Calu3 (cell line): ENCODE results near the gene COL21A1. TPM values are rescaled to one million over a fixed set of nuclear protein-coding genes. Genes with fewer than 3 reads are reported as not detected.

Experiments used
- BruUV-seq: library from RNA; stranded (reverse); fragments of 400-500 nt; replicated peaks from 2 replicates; lab custom pipeline; 2021; lab: Mats Ljungman, UMichigan
- CTCF ChIA-PET: fragments of 300-600 bp; sonication (Branson Sonifier 250); formaldehyde crosslinking; loops from one replicate; lab custom pipeline; 2022; ENCODE audit warnings: antibody characterized with exemption; lab: Charles Lee
- DNase-seq: peaks from one replicate; pipeline ENCODE4 v3.0.0; 2022
- H3K27ac Mint-ChIP-seq: one replicate; pipeline ENCODE4 v1.8.0; 2022; ENCODE audit warnings: mixed read lengths; ENCODE audit not compliant: unreplicated experiment
- H3K27me3 Mint-ChIP-seq: one replicate; pipeline ENCODE4 v1.8.0; 2022; ENCODE audit warnings: mixed read lengths; ENCODE audit not compliant: unreplicated experiment
- H3K36me3 Mint-ChIP-seq: one replicate; pipeline ENCODE4 v1.8.0; 2022; ENCODE audit warnings: mild to moderate bottlenecking, moderate library complexity, mixed read lengths; ENCODE audit not compliant: insufficient read depth, unreplicated experiment
- H3K4me1 Mint-ChIP-seq: one replicate; pipeline ENCODE4 v1.8.0; 2022; ENCODE audit warnings: mild to moderate bottlenecking, low read depth, mixed read lengths; ENCODE audit not compliant: unreplicated experiment
- H3K4me3 Mint-ChIP-seq: one replicate; pipeline ENCODE4 v1.8.0; 2022; ENCODE audit warnings: mild to moderate bottlenecking, low read depth, moderate library complexity, mixed read lengths; ENCODE audit not compliant: unreplicated experiment
- H3K9me3 Mint-ChIP-seq: one replicate; pipeline ENCODE4 v1.8.0; 2022; ENCODE audit warnings: low read depth, mixed read lengths; ENCODE audit not compliant: unreplicated experiment
- CTCF ChIP-seq: fragments of 200-600 bp; IDR thresholded peaks from one replicate; pipeline ENCODE4 v1.8.0; 2022; ENCODE audit warnings: antibody characterized with exemption; ENCODE audit not compliant: unreplicated experiment
- intact Hi-C: fragments of 100-400 bp; cut with micrococcal nuclease; formaldehyde crosslinking; loops from one replicate; pipeline ENCODE4 v1.10.0; 2022; ENCODE audit not compliant: unreplicated experiment
- total RNA-seq: library from RNA; stranded (reverse); gene quantifications from 2 replicates; pipeline ENCODE4 v1.2.3, GENCODE V29; 2022

COL21A1 gene
- total RNA-seq, 1 experiment from 2014 or later, result 1.8 TPM

DNA sequence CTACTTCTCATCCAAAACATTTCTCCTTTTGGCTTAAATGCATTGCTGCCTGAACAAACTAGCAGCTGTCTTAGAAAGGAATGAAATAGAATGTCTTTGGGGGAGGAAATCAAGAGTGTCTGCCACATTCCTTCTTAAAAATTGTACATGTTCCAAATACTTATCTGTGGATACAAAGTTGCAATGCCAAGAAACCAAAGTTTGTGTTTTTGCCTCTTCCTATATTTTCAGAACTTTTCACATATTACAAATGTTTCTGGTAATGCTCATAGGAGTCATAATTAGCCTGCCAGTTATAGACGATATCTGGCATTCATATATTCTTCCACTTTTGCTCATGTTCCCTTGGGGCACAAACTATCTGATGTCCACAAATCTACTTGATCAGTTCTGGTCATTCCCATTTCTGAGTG is 206.5 kb downstream of the COL21A1 start:
- CTCF ChIA-PET, result no interaction called here
- intact Hi-C loops, result no loop called here
- Mint-ChIP-seq H3K4me3 (no peak overlapping the region), H3K27ac (no peak overlapping the region), H3K36me3 (no peaks in the 10 kb centered on the region), H3K4me1 (no peaks in the 10 kb centered on the region), H3K9me3 (peaks cover 3% of the 10 kb centered on the region), H3K27me3 (no peaks in the 10 kb centered on the region)
- TF ChIP-seq CTCF, result no peak
- no TSS peak for BruUV-seq
- DNase-seq, result no peak

GRCh38 chr6:56040223-56040622 is 207.2 kb downstream of the COL21A1 start:
- Mint-ChIP-seq H3K27me3 (no peaks in the 10 kb centered on the region), H3K27ac (no peak overlapping the region), H3K4me3 (no peak overlapping the region), H3K36me3 (no peaks in the 10 kb centered on the region), H3K9me3 (peaks cover 3% of the 10 kb centered on the region), H3K4me1 (no peaks in the 10 kb centered on the region)
- intact Hi-C loops, result no loop called here
- no TSS peak for BruUV-seq
- no peak for DNase-seq
- no peak for TF ChIP-seq CTCF
- CTCF ChIA-PET, result no interaction called here

- no TSS peak for BruUV-seq
- H3K27ac Mint-ChIP-seq, result no peak overlapping the region
- no peaks in the 10 kb centered on the region for H3K36me3 Mint-ChIP-seq
- H3K4me3 Mint-ChIP-seq, result no peak overlapping the region
- no peak for TF ChIP-seq CTCF
- CTCF ChIA-PET, result no interaction called here
- no peaks in the 10 kb centered on the region for H3K27me3 Mint-ChIP-seq
- DNase-seq, result no peak
- intact Hi-C loops, result no loop called here
- no peaks in the 10 kb centered on the region for H3K4me1 Mint-ChIP-seq
- peaks cover 3% of the 10 kb centered on the region for H3K9me3 Mint-ChIP-seq
Measured at GRCh38 chr6:56038764-56039163, 208.6 kb downstream of the COL21A1 start.

DNA sequence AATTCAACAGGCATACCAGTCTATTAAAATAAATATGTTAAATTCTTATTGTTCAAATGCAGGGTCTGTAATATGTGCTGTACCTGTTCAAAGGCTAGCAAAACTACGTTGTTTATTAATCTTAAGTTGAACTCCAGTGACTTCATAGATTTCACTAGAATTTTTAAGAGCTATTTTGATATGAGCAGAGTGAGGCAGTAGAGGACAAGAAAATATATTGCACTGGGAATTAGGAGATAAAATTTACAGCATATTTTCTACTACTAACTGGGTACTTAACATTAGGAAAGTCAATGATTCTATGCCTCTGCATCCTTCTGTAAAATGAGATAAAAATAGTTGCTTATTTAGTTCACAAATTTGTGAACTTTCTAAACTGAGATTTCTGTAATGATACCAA is 209.8 kb downstream of the COL21A1 start:
- CTCF ChIA-PET, result interaction anchor here (1.0 kb wide), 1 partner anchor 222 kb away, joined by 4 read pairs; no protein-coding TSS in a partner anchor
- H3K36me3 Mint-ChIP-seq, result no peaks in the 10 kb centered on the region
- BruUV-seq, result no TSS peak

More for the DNA sequence above, 209.8 kb downstream of the COL21A1 start:
- no peak for TF ChIP-seq CTCF
- DNase-seq, result no peak
- Mint-ChIP-seq H3K27ac (no peak overlapping the region), H3K4me1 (no peaks in the 10 kb centered on the region), H3K27me3 (no peaks in the 10 kb centered on the region), H3K9me3 (peaks cover 3% of the 10 kb centered on the region), H3K4me3 (no peak overlapping the region)
- intact Hi-C loops, result no loop called here
